NCI-H460 (cell line): Measurements from ENCODE around the gene DXO. TPM values are rescaled to one million over a fixed set of nuclear protein-coding genes. Genes with fewer than 3 reads are reported as not detected.
A peak's percentile ranks its signal among the peaks of the same experiment; 100 is the strongest.
"Not testable (repeated sequence)": the region's sequence is repeated elsewhere in the genome, so short reads cannot be mapped to it uniquely, and the experiment has no call there.

Source experiments
- DNase-seq: peaks from one replicate; pipeline ENCODE4 v3.0.0-alpha.2; 2016; ENCODE audit warnings: low read depth; ENCODE audit errors: extremely low read depth
- polyA plus RNA-seq: library from polyadenylated mRNA; depleted of rRNA; stranded (reverse); fragments of >200 nt; gene quantifications from 2 replicates; pipeline ENCODE4 v1.2.3, GENCODE V29; 2014; cell fraction: nucleus; rRNA removed
- total RNA-seq: library from RNA; depleted of rRNA; stranded (reverse); fragments of >200 nt; shearing (Covaris generic); gene quantifications from 2 replicates; pipeline ENCODE4 v1.2.3, GENCODE V29; 2014; rRNA removed

The DXO gene
- total RNA-seq, result 19.4 and 21.1 TPM in 2 replicates
- 53.4 and 70.9 TPM in 2 replicates for polyA plus RNA-seq

- DNase-seq, result peak; percentile 95
Observed at GRCh38 chr6:31971993-31972708, at the start of gene DXO. Gene DXO (minus strand): TSS chr6:31972138. CDS start chr6:31971675, 463 bp downstream.

GRCh38 chr6:32014547-32014946 lies 42.6 kb upstream of the DXO start, which contains the start of gene C4B:
Gene C4B (plus strand): TSS chr6:32014795. CDS start chr6:32014846, 51 bp downstream.
- DNase-seq, result not testable (repeated sequence)

GRCh38 chr6:32013738-32014137 lies 41.8 kb upstream of the DXO start:
- not testable (repeated sequence) for DNase-seq

- DNase-seq, result not testable (repeated sequence)
Observed at GRCh38 chr6:32012941-32013617, 41.1 kb upstream of the DXO start.

GRCh38 chr6:32010856-32011530 lies 39.1 kb upstream of the DXO start:
- not testable (repeated sequence) for DNase-seq

GRCh38 chr6:32009537-32009936 lies 37.6 kb upstream of the DXO start:
- not testable (repeated sequence) for DNase-seq

- DNase-seq, result not testable (repeated sequence)
Observed at GRCh38 chr6:32008616-32009015, 36.7 kb upstream of the DXO start.

- DNase-seq, result not testable (repeated sequence)
Observed at GRCh38 chr6:32008037-32008436, 36.1 kb upstream of the DXO start.

- DNase-seq, result not testable (repeated sequence)
Observed at GRCh38 chr6:32007086-32007485, 35.1 kb upstream of the DXO start.

- not testable (repeated sequence) for DNase-seq
Observed at GRCh38 chr6:32005991-32006529, 34.1 kb upstream of the DXO start.

- DNase-seq, result not testable (repeated sequence)
Observed at GRCh38 chr6:32005538-32005880, 33.6 kb upstream of the DXO start.

GRCh38 chr6:32004864-32005537 lies 33.1 kb upstream of the DXO start:
- not testable (repeated sequence) for DNase-seq

GRCh38 chr6:32004393-32004792 lies 32.5 kb upstream of the DXO start:
- not testable (repeated sequence) for DNase-seq

GRCh38 chr6:32003301-32003700 lies 31.4 kb upstream of the DXO start:
- not testable (repeated sequence) for DNase-seq

- DNase-seq, result not testable (repeated sequence)
Observed at GRCh38 chr6:32002546-32003268, 30.8 kb upstream of the DXO start.

GRCh38 chr6:31996385-31996784 lies 24.4 kb upstream of the DXO start:
- DNase-seq, result not testable (repeated sequence)

- not testable (repeated sequence) for DNase-seq
Observed at GRCh38 chr6:31994421-31994820, 22.5 kb upstream of the DXO start.

- not testable (repeated sequence) for DNase-seq
Observed at GRCh38 chr6:31989363-31989762, 17.4 kb upstream of the DXO start.

GRCh38 chr6:31981744-31982143 lies 9.8 kb upstream of the DXO start, which contains the start of gene C4A:
Gene C4A (plus strand): TSS chr6:31982057. CDS start chr6:31982108, 51 bp downstream.
- DNase-seq, result not testable (repeated sequence)
